ENCODE data around the gene ANAPC16.

GRCh38 chr10:72263613-72264241 lies 47.9 kb downstream of the ANAPC16 start:
- no peak for TF ChIP-seq CTCF (IDR thresholded peaks at IDR 0.05; ENCODE audit: low read depth, low read length)
- TF ChIP-seq EZH2phosphoT487 (IDR thresholded peaks at IDR 0.05; ENCODE audit: low read depth) = no peak

Data from OCI-LY3 (cell line).